HUES48 (cell line): Measurements from ENCODE around the gene DNAJC22.

ENCODE experiments used
- H3K27ac ChIP-seq: one replicate; pipeline ENCODE4 v1.7.0; 2013; ENCODE audit warnings: low read depth, low read length, inconsistent platforms
- H3K27me3 ChIP-seq: 2 replicates; pipeline ENCODE4 v1.6.1; 2013; ENCODE audit warnings: mild to moderate bottlenecking, low read length; ENCODE audit not compliant: control insufficient read depth, insufficient read depth
- H3K36me3 ChIP-seq: 2 replicates; pipeline ENCODE4 v1.6.1; 2013; ENCODE audit warnings: low read length; ENCODE audit not compliant: control insufficient read depth, insufficient read depth
- H3K4me1 ChIP-seq: 2 replicates; pipeline ENCODE4 v1.6.1; 2013; ENCODE audit warnings: mild to moderate bottlenecking, low read length; ENCODE audit not compliant: control insufficient read depth, insufficient read depth
- H3K4me3 ChIP-seq: 2 replicates; pipeline ENCODE4 v1.5.1; 2013; ENCODE audit warnings: mild to moderate bottlenecking, low read depth, low read length
- H3K9ac ChIP-seq: 2 replicates; pipeline ENCODE4 v1.6.1; 2013; ENCODE audit warnings: mild to moderate bottlenecking, low read depth, low read length, moderate library complexity
- H3K9me3 ChIP-seq: 2 replicates; pipeline ENCODE4 v1.6.1; 2013; ENCODE audit warnings: low read length; ENCODE audit not compliant: control insufficient read depth, insufficient read depth

Gene DNAJC22

GRCh38 chr12:49345825-49346658 is 646 bp upstream of the DNAJC22 start:
- no peaks in the 10 kb centered on the region for H3K36me3 ChIP-seq
- H3K4me3 ChIP-seq, result peak overlapping the region; percentile 50
- no peaks in the 10 kb centered on the region for H3K9me3 ChIP-seq
- peaks cover 87% of the 10 kb centered on the region for H3K27me3 ChIP-seq
- H3K4me1 ChIP-seq, result peaks cover 25% of the 10 kb centered on the region
- no peak overlapping the region for H3K27ac ChIP-seq
- no peak overlapping the region for H3K9ac ChIP-seq

GRCh38 chr12:49347311-49348193 is 864 bp downstream of the DNAJC22 start:
- no peak overlapping the region for H3K27ac ChIP-seq
- H3K9me3 ChIP-seq, result no peaks in the 10 kb centered on the region
- H3K4me1 ChIP-seq, result peaks cover 18% of the 10 kb centered on the region
- H3K9ac ChIP-seq, result no peak overlapping the region
- peaks cover 73% of the 10 kb centered on the region for H3K27me3 ChIP-seq
- H3K36me3 ChIP-seq, result no peaks in the 10 kb centered on the region
- peak overlapping the region; percentile 50 for H3K4me3 ChIP-seq

GRCh38 chr12:49348781-49349180 is 2.1 kb downstream of the DNAJC22 start:
- peaks cover 61% of the 10 kb centered on the region for H3K27me3 ChIP-seq

GRCh38 chr12:49349266-49349665 is 2.6 kb downstream of the DNAJC22 start:
- H3K27me3 ChIP-seq, result peaks cover 56% of the 10 kb centered on the region

More at GRCh38 chr12:49348781-49349180, 2.1 kb downstream of the DNAJC22 start:
- H3K4me1 ChIP-seq, result peaks cover 12% of the 10 kb centered on the region
- no peak overlapping the region for H3K9ac ChIP-seq
- no peak overlapping the region for H3K4me3 ChIP-seq
- no peak overlapping the region for H3K27ac ChIP-seq
- H3K36me3 ChIP-seq, result no peaks in the 10 kb centered on the region
- H3K9me3 ChIP-seq, result no peaks in the 10 kb centered on the region

GRCh38 chr12:49352351-49352750 is 5.7 kb downstream of the DNAJC22 start:
- H3K9me3 ChIP-seq, result no peaks in the 10 kb centered on the region
- H3K36me3 ChIP-seq, result no peaks in the 10 kb centered on the region
- no peak overlapping the region for H3K27ac ChIP-seq
- peaks cover 1% of the 10 kb centered on the region; the same call in 1 of the 2 replicates for H3K4me1 ChIP-seq
- peaks cover 25% of the 10 kb centered on the region for H3K27me3 ChIP-seq
- no peak overlapping the region for H3K4me3 ChIP-seq
- no peak overlapping the region for H3K9ac ChIP-seq

More at GRCh38 chr12:49349266-49349665, 2.6 kb downstream of the DNAJC22 start:
- Histone ChIP-seq H3K4me3 (no peak overlapping the region), H3K36me3 (no peaks in the 10 kb centered on the region), H3K4me1 (peaks cover 12% of the 10 kb centered on the region), H3K27ac (no peak overlapping the region), H3K9ac (no peak overlapping the region), H3K9me3 (no peaks in the 10 kb centered on the region)

- Histone ChIP-seq H3K27me3 (no peaks in the 10 kb centered on the region), H3K9ac (no peak overlapping the region), H3K9me3 (no peaks in the 10 kb centered on the region), H3K27ac (no peak overlapping the region), H3K4me3 (no peak overlapping the region), H3K4me1 (no peaks in the 10 kb centered on the region), H3K36me3 (no peaks in the 10 kb centered on the region)
Observed at GRCh38 chr12:49355913-49356312, 9.2 kb downstream of the DNAJC22 start.

- H3K27me3 ChIP-seq, result no peaks in the 10 kb centered on the region
- H3K9ac ChIP-seq, result no peak overlapping the region
- H3K4me1 ChIP-seq, result no peaks in the 10 kb centered on the region
- H3K27ac ChIP-seq, result no peak overlapping the region
- no peaks in the 10 kb centered on the region for H3K36me3 ChIP-seq
- no peak overlapping the region for H3K4me3 ChIP-seq
- H3K9me3 ChIP-seq, result no peaks in the 10 kb centered on the region
Observed at GRCh38 chr12:49357103-49357678, 10.5 kb downstream of the DNAJC22 start.

- Histone ChIP-seq H3K36me3 (no peaks in the 10 kb centered on the region), H3K9me3 (no peaks in the 10 kb centered on the region), H3K27ac (no peak overlapping the region), H3K9ac (no peak overlapping the region), H3K27me3 (no peaks in the 10 kb centered on the region), H3K4me1 (no peaks in the 10 kb centered on the region), H3K4me3 (no peak overlapping the region)
Observed at GRCh38 chr12:49358483-49359141, 11.9 kb downstream of the DNAJC22 start.

GRCh38 chr12:49359671-49360070 is 13.0 kb downstream of the DNAJC22 start:
- H3K9me3 ChIP-seq, result no peaks in the 10 kb centered on the region
- H3K4me1 ChIP-seq, result no peaks in the 10 kb centered on the region
- no peak overlapping the region for H3K4me3 ChIP-seq

GRCh38 chr12:49362077-49362476 is 15.4 kb downstream of the DNAJC22 start:
- no peaks in the 10 kb centered on the region for H3K9me3 ChIP-seq
- H3K9ac ChIP-seq, result no peak overlapping the region
- no peaks in the 10 kb centered on the region for H3K4me1 ChIP-seq
- peaks cover 11% of the 10 kb centered on the region; the same call in 1 of the 2 replicates for H3K27me3 ChIP-seq
- H3K36me3 ChIP-seq, result no peaks in the 10 kb centered on the region
- H3K27ac ChIP-seq, result no peak overlapping the region
- no peak overlapping the region for H3K4me3 ChIP-seq

More at GRCh38 chr12:49359671-49360070, 13.0 kb downstream of the DNAJC22 start:
- no peaks in the 10 kb centered on the region for H3K36me3 ChIP-seq
- no peak overlapping the region for H3K9ac ChIP-seq
- peaks cover under 1% of the 10 kb centered on the region; the same call in 1 of the 2 replicates for H3K27me3 ChIP-seq
- H3K27ac ChIP-seq, result no peak overlapping the region
